Measurements from ENCODE around the gene APOBEC3G. TPM values are rescaled to one million over a fixed set of nuclear protein-coding genes. Genes with fewer than 3 reads are reported as not detected.
"Not testable (repeated sequence)": the region's sequence is repeated elsewhere in the genome, so short reads cannot be mapped to it uniquely, and the experiment has no call there.

The APOBEC3G gene
- total RNA-seq, 1 donor from 2014 or later, result 4.8 TPM

DNA sequence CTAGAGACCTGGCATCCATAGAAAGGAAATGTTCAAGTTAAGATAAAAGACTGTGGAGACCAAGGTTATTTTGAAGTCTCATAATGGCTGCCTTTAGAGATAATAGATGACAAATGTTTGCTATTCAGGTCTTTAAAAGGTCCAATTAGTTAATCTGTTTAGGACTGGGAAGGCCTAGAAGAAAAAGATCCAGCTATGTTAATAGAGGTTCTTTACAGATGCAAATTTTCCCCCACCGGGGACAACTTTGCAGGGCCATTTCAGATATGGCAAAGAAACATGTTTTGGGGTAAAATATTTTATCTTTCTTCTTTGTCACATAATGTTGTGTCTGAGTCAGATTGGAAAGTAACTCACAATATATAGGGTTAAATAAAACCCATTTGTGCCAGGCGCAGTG lies 3.1 kb upstream of the APOBEC3G start:
- Mint-ChIP-seq H3K9me3 (ENCODE audit: low read depth) (no peaks in the 10 kb centered on the region), H3K36me3 (ENCODE audit: insufficient read depth) (no peaks in the 10 kb centered on the region), H3K27ac (peak overlapping the region; percentile 20), H3K4me3 (ENCODE audit: low read depth) (no peak overlapping the region), H3K27me3 (no peaks in the 10 kb centered on the region), H3K4me1 (ENCODE audit: low read depth) (peaks cover 29% of the 10 kb centered on the region)
- DNase-seq (ENCODE audit: low spot score, unreplicated experiment), result no peak
- TF ChIP-seq CTCF (IDR thresholded peaks at IDR 0.05; ENCODE audit: unreplicated experiment), result no peak

- H3K27me3 Mint-ChIP-seq; H3K9me3 Mint-ChIP-seq (ENCODE audit: low read depth); DNase-seq (ENCODE audit: low spot score, unreplicated experiment); H3K36me3 Mint-ChIP-seq (ENCODE audit: insufficient read depth): not testable (repeated sequence)
- H3K27ac Mint-ChIP-seq, result peak overlapping the region; percentile 95
- H3K4me3 Mint-ChIP-seq (ENCODE audit: low read depth), result peak overlapping the region; percentile 46
- peaks cover 29% of the 10 kb centered on the region for H3K4me1 Mint-ChIP-seq (ENCODE audit: low read depth)
Measured at GRCh38 chr22:39076155-39077025, 685 bp upstream of the APOBEC3G start.

- H3K36me3 Mint-ChIP-seq (ENCODE audit: insufficient read depth); H3K9me3 Mint-ChIP-seq (ENCODE audit: low read depth); H3K27ac Mint-ChIP-seq; DNase-seq (ENCODE audit: low spot score, unreplicated experiment); H3K27me3 Mint-ChIP-seq: not testable (repeated sequence)
- peaks cover 25% of the 10 kb centered on the region for H3K4me1 Mint-ChIP-seq (ENCODE audit: low read depth)
- peak overlapping the region; percentile 50 for H3K4me3 Mint-ChIP-seq (ENCODE audit: low read depth)
Measured at GRCh38 chr22:39077912-39078311, 837 bp downstream of the APOBEC3G start.

- H3K27me3 Mint-ChIP-seq, result no peaks in the 10 kb centered on the region
- no peak for DNase-seq (ENCODE audit: low spot score, unreplicated experiment)
- no peak for TF ChIP-seq CTCF (IDR thresholded peaks at IDR 0.05; ENCODE audit: unreplicated experiment)
- no peaks in the 10 kb centered on the region for H3K9me3 Mint-ChIP-seq (ENCODE audit: low read depth)
- peaks cover 24% of the 10 kb centered on the region for H3K4me1 Mint-ChIP-seq (ENCODE audit: low read depth)
- H3K36me3 Mint-ChIP-seq (ENCODE audit: insufficient read depth), result no peaks in the 10 kb centered on the region
- H3K4me3 Mint-ChIP-seq (ENCODE audit: low read depth), result no peak overlapping the region
- no peak overlapping the region for H3K27ac Mint-ChIP-seq
Measured at GRCh38 chr22:39078329-39078728, 1.3 kb downstream of the APOBEC3G start.

GRCh38 chr22:39079054-39079637 lies 2.1 kb downstream of the APOBEC3G start:
- H3K9me3 Mint-ChIP-seq (ENCODE audit: low read depth); H3K36me3 Mint-ChIP-seq (ENCODE audit: insufficient read depth); H3K27me3 Mint-ChIP-seq; DNase-seq (ENCODE audit: low spot score, unreplicated experiment); H3K4me3 Mint-ChIP-seq (ENCODE audit: low read depth): not testable (repeated sequence)
- peaks cover 20% of the 10 kb centered on the region for H3K4me1 Mint-ChIP-seq (ENCODE audit: low read depth)
- peak overlapping the region; percentile 77 for H3K27ac Mint-ChIP-seq

- Mint-ChIP-seq H3K4me3 (ENCODE audit: low read depth) (no peak overlapping the region), H3K4me1 (ENCODE audit: low read depth) (peaks cover 13% of the 10 kb centered on the region), H3K27ac (no peak overlapping the region), H3K27me3 (no peaks in the 10 kb centered on the region), H3K9me3 (ENCODE audit: low read depth) (no peaks in the 10 kb centered on the region), H3K36me3 (ENCODE audit: insufficient read depth) (no peaks in the 10 kb centered on the region)
- no peak for TF ChIP-seq CTCF (IDR thresholded peaks at IDR 0.05; ENCODE audit: unreplicated experiment)
- DNase-seq (ENCODE audit: low spot score, unreplicated experiment), result no peak
Measured at GRCh38 chr22:39080052-39080762, 3.1 kb downstream of the APOBEC3G start.

Measured in progenitor cell of endocrine pancreas (in vitro differentiated cells).